Endothelial cell of umbilical vein (primary cell): ENCODE data around the gene CSNK1G1. TPM values are rescaled to one million over a fixed set of nuclear protein-coding genes. Genes with fewer than 3 reads are reported as not detected.

ENCODE experiments used
- BruUV-seq: library from RNA; stranded (reverse); fragments of 400-500 nt; replicated peaks from 2 replicates; lab custom pipeline; 2021; lab: Mats Ljungman, UMichigan
- CTCF ChIA-PET: fragments of 300-600, 350-600 bp; sonication (Branson Sonifier 250); formaldehyde crosslinking; loops from one replicate; lab custom pipeline; 2021; ENCODE audit warnings: antibody characterized with exemption, inconsistent platforms; lab: Charles Lee
- POLR2A ChIA-PET: fragments of 300-600, 350-600 bp; sonication (Branson Sonifier 250); formaldehyde crosslinking; loops from one replicate; lab custom pipeline; 2021; ENCODE audit warnings: antibody characterized with exemption, inconsistent platforms; lab: Charles Lee
- DNase-seq: peaks from one replicate; pipeline ENCODE4 v3.0.0-alpha.2; 2011; ENCODE audit warnings: low read depth, low spot score
- FAIRE-seq: peaks from 2 replicates; lab custom pipeline; 2011; peaks lifted over from hg19 to GRCh38; lab: Jason Lieb, UNC
- H2AFZ ChIP-seq: 2 replicates; pipeline ENCODE4 v1.6.0; 2012; ENCODE audit warnings: low read depth, low read length, control low read depth, inconsistent platforms
- H3K27ac ChIP-seq: 2 replicates; pipeline ENCODE4 v1.5.1; 2011; ENCODE audit warnings: low read depth, mild to moderate bottlenecking, control low read depth, low read length, moderate library complexity; ENCODE audit not compliant: insufficient read depth
- H3K27me3 ChIP-seq, 2 experiments: 2 replicates each; pipeline versions ENCODE4 v1.6.0 to v1.6.1; 2011; ENCODE audit warnings: low read length in 2 of 2, mixed read lengths in 1 of 2; ENCODE audit not compliant: control insufficient read depth in 2 of 2, insufficient read depth in 2 of 2
- H3K36me3 ChIP-seq, 2 experiments: 2 replicates in 1 of 2; 3 replicates in 1 of 2; pipeline ENCODE4 v1.5.1; 2011; ENCODE audit warnings: low read length in 2 of 2, mild to moderate bottlenecking in 1 of 2, moderate library complexity in 1 of 2; ENCODE audit not compliant: control insufficient read depth in 2 of 2, insufficient read depth in 2 of 2; ENCODE audit errors: extremely low read depth in 1 of 2
- H3K4me1 ChIP-seq: 3 replicates; pipeline ENCODE4 v1.5.1; 2011; ENCODE audit warnings: mild to moderate bottlenecking, low read length; ENCODE audit not compliant: control insufficient read depth, insufficient read depth; ENCODE audit errors: extremely low read depth
- H3K4me2 ChIP-seq: 2 replicates; pipeline ENCODE4 v1.6.1; 2011; ENCODE audit warnings: low read length, control low read depth, mixed read lengths; ENCODE audit not compliant: insufficient read depth
- H3K4me3 ChIP-seq, 3 experiments: fragments of 200-600 bp in 1 of 3; sonication (generic), shearing (Covaris generic) in 1 of 3; replicated peaks in 1 of 3; 2 replicates each; pipeline ENCODE4 v1.5.1; 2011 to 2016; ENCODE audit warnings: control low read depth in 3 of 3, low read length in 3 of 3, mild to moderate bottlenecking in 2 of 3, inconsistent platforms in 1 of 3, low read depth in 1 of 3, moderate library complexity in 1 of 3; ENCODE audit not compliant: insufficient read depth in 1 of 3
- H3K79me2 ChIP-seq: 2 replicates; pipeline ENCODE4 v1.6.0; 2012; ENCODE audit warnings: low read length, inconsistent platforms; ENCODE audit not compliant: control insufficient read depth, insufficient read depth
- H3K9ac ChIP-seq: replicated peaks from 2 replicates; pipeline ENCODE3; 2011; ENCODE audit warnings: low read length, control low read depth; ENCODE audit not compliant: insufficient read depth; ENCODE audit errors: extremely low read depth
- H3K9me1 ChIP-seq: replicated peaks from 3 replicates; pipeline ENCODE4 v1.6.0; 2011; ENCODE audit warnings: mild to moderate bottlenecking, low read length; ENCODE audit not compliant: control insufficient read depth, insufficient read depth; ENCODE audit errors: extremely low read depth
- H3K9me3 ChIP-seq: replicated peaks from 2 replicates; pipeline ENCODE4 v1.5.1; 2012; ENCODE audit warnings: low read length, inconsistent platforms; ENCODE audit not compliant: control insufficient read depth, insufficient read depth
- H4K20me1 ChIP-seq: replicated peaks from 2 replicates; pipeline ENCODE3; 2011; ENCODE audit warnings: mild to moderate bottlenecking, low read length; ENCODE audit not compliant: control insufficient read depth, insufficient read depth; ENCODE audit errors: extremely low read depth
- CTCF ChIP-seq, 2 donors: IDR thresholded peaks; 1 replicate in 1 of 2; 2 replicates in 1 of 2; pipeline ENCODE4 v1.5.1; 2011; ENCODE audit warnings: low read length in 2 of 2, mild to moderate bottlenecking in 2 of 2, moderate library complexity in 2 of 2, control low read depth in 1 of 2, inconsistent platforms in 1 of 2, low read depth in 1 of 2; ENCODE audit not compliant: insufficient read depth in 1 of 2; ENCODE audit errors: extremely low read depth in 1 of 2
- EZH2 ChIP-seq: IDR thresholded peaks from 2 replicates; pipeline ENCODE4 v1.6.1; 2012; ENCODE audit warnings: borderline replicate concordance, low read depth, mild to moderate bottlenecking, moderate library complexity, low read length, inconsistent platforms; ENCODE audit not compliant: severe bottlenecking
- FOS ChIP-seq: IDR thresholded peaks from 2 replicates; pipeline ENCODE4 v1.6.1; 2011; ENCODE audit warnings: mild to moderate bottlenecking, low read length, moderate library complexity, borderline replicate concordance; ENCODE audit not compliant: insufficient read depth
- GATA2 ChIP-seq: IDR thresholded peaks from 2 replicates; pipeline ENCODE4 v1.7.0; 2011; ENCODE audit warnings: low read depth, mild to moderate bottlenecking, moderate library complexity, mixed read lengths, low read length; ENCODE audit not compliant: insufficient read length, insufficient read depth
- JUN ChIP-seq: IDR thresholded peaks from 2 replicates; pipeline ENCODE4 v1.6.1; 2011; ENCODE audit warnings: borderline replicate concordance, low read depth; ENCODE audit not compliant: insufficient read length, insufficient read depth
- MAX ChIP-seq: IDR thresholded peaks from 2 replicates; pipeline ENCODE4 v1.6.1; 2011; ENCODE audit not compliant: insufficient read depth, insufficient read length
- MYC ChIP-seq: IDR thresholded peaks from one replicate; pipeline ENCODE4 v1.6.1; 2011; ENCODE audit warnings: mild to moderate bottlenecking, low read depth, low read length
- POLR2A ChIP-seq: IDR thresholded peaks from 2 replicates; pipeline ENCODE4 v1.6.1; 2012; ENCODE audit warnings: low read depth, mild to moderate bottlenecking, control low read depth, low read length
- POLR2AphosphoS5 ChIP-seq: IDR thresholded peaks from 2 replicates; pipeline ENCODE4 v1.6.1; 2012; ENCODE audit warnings: low read depth, mild to moderate bottlenecking, control low read depth, low read length, moderate library complexity; ENCODE audit not compliant: insufficient read depth
- dilution Hi-C: fragments of 300-500 bp; cut with MboI; formaldehyde crosslinking; loops from one replicate; pipeline ENCODE4 v1.15.0; 2019; ENCODE audit warnings: low sequenced_read_pairs; ENCODE audit not compliant: extremely low pct_ligation_motif_present
- intact Hi-C: fragments of 100-400 bp; cut with micrococcal nuclease; formaldehyde crosslinking; loops from one replicate; pipeline ENCODE4 v1.10.0; 2022
- polyA plus RNA-seq, 4 experiments: library from polyadenylated mRNA; depleted of rRNA in 3 of 4; stranded (reverse) in 3 of 4; unstranded in 1 of 4; fragments of >200 nt; gene quantifications; 2 replicates each; pipeline versions ENCODE4 v1.2.1 to v1.2.3, GENCODE V29; 2011 to 2012; ENCODE audit warnings: missing spikeins in 1 of 4
- total RNA-seq: library from RNA; stranded (reverse); gene quantifications from 2 replicates; pipeline ENCODE4 v1.2.3, GENCODE V29; 2021

Gene CSNK1G1
- total and polyA plus RNA-seq, 2 donors (not counting 3 experiments of a cell fraction or from before 2014, with no cell fraction given): 9.0 to 31.7 TPM

- Histone ChIP-seq H3K79me2 (no peaks in the 10 kb centered on the region), H3K4me1 (peaks cover 12% of the 10 kb centered on the region), H3K27ac (no peak overlapping the region), H3K4me3 (no peak overlapping the region), H2AFZ (no peak overlapping the region), H3K9me3 (no peaks in the 10 kb centered on the region), H3K27me3 (no peaks in the 10 kb centered on the region), H3K9ac (no peak overlapping the region), H3K36me3 (peaks cover 3 to 21% of the 10 kb centered on the region in 2 experiments), H3K9me1 (no peaks in the 10 kb centered on the region), H3K4me2 (no peak overlapping the region), H4K20me1 (no peaks in the 10 kb centered on the region)
- TF ChIP-seq CTCF (IDR thresholded peaks at IDR 0.05; ENCODE audit: extremely low read depth in 1 of 2, insufficient read depth in 1 of 2, low read depth in 1 of 2, low read length in 2 of 2) (no peak), POLR2A (no peak), MYC (no peak), FOS (no peak), MAX (no peak), POLR2AphosphoS5 (no peak), GATA2 (no peak), EZH2 (no peak), JUN (no peak)
- no peak for FAIRE-seq
- ChIA-PET POLR2A (no interaction called here), CTCF (interaction anchor here (2.6 kb wide), 1 partner anchor 10 kb away, joined by 8 read pairs; no protein-coding TSS in a partner anchor)
- dilution Hi-C loops: no loop called here
- intact Hi-C loops: no loop called here
- no TSS peak for BruUV-seq
- no peak for DNase-seq
Observed at GRCh38 chr15:64143276-64143675, 212.7 kb downstream of the CSNK1G1 start.
